22Rv1 (cell line): ENCODE measurements around the gene PRM1.

Experiments
- CTCF ChIP-seq: fragments of 450-650 bp; IDR thresholded peaks from 2 replicates; pipeline ENCODE4 v1.5.1; 2017; ENCODE audit warnings: mild to moderate bottlenecking
- ZFX ChIP-seq: fragments of 450-650 bp; IDR thresholded peaks from 2 replicates; pipeline ENCODE4 v1.6.1; 2017; ENCODE audit warnings: antibody characterized with exemption, borderline replicate concordance

- TF ChIP-seq CTCF: no peak
- TF ChIP-seq ZFX: no peak
Measured at GRCh38 chr16:11314309-11314894, 33.3 kb upstream of the PRM1 start.
